ENCODE results near the gene HIGD2A. TPM values are rescaled to one million over a fixed set of nuclear protein-coding genes. Genes with fewer than 3 reads are reported as not detected.

The HIGD2A gene
- total and polyA plus RNA-seq, 2 experiments from 2014 or later = 67.7 to 194 TPM

GRCh38 chr5:176373100-176373818 lies 15.3 kb upstream of the HIGD2A start:
- Histone ChIP-seq H3K9me2 (ENCODE audit: insufficient read depth) (no peaks in the 10 kb centered on the region), H2AFZ (no peak overlapping the region), H4K20me1 (replicated peaks; ENCODE audit: insufficient read depth) (0 out of 2 replicates have a peak, but pooled peaks cover 6% of the 10 kb centered on the region), H3K4me3 (no peak overlapping the region), H3K4me2 (no peak overlapping the region), H3K36me3 (ENCODE audit: insufficient read depth) (no peaks in the 10 kb centered on the region), H3K27ac (ENCODE audit: low read depth) (no peak overlapping the region), H3K79me2 (replicated peaks; ENCODE audit: insufficient read depth) (no peaks in the 10 kb centered on the region), H3K4me1 (ENCODE audit: insufficient read depth) (no peaks in the 10 kb centered on the region), H3K27me3 (ENCODE audit: insufficient read depth) (no peaks in the 10 kb centered on the region), H3F3A (replicated peaks; ENCODE audit: low read depth) (no peaks in the 10 kb centered on the region)
- TF ChIP-seq, protein P1, sequence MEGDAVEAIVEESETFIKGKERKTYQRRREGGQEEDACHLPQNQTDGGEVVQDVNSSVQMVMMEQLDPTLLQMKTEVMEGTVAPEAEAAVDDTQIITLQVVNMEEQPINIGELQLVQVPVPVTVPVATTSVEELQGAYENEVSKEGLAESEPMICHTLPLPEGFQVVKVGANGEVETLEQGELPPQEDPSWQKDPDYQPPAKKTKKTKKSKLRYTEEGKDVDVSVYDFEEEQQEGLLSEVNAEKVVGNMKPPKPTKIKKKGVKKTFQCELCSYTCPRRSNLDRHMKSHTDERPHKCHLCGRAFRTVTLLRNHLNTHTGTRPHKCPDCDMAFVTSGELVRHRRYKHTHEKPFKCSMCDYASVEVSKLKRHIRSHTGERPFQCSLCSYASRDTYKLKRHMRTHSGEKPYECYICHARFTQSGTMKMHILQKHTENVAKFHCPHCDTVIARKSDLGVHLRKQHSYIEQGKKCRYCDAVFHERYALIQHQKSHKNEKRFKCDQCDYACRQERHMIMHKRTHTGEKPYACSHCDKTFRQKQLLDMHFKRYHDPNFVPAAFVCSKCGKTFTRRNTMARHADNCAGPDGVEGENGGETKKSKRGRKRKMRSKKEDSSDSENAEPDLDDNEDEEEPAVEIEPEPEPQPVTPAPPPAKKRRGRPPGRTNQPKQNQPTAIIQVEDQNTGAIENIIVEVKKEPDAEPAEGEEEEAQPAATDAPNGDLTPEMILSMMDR (conservative IDR thresholded peaks at IDR 0.05; ENCODE audit: low read depth in 2 of 2) = no peak
- TF ChIP-seq STAT1 (IDR thresholded peaks at IDR 0.05; ENCODE audit: unreplicated experiment) (no peak), NANOG (IDR thresholded peaks at IDR 0.05; ENCODE audit: borderline replicate concordance) (no peak), ZNF331 (CRISPR knock-in tag; IDR thresholded peaks at IDR 0.05; ENCODE audit: low read depth) (no peak), REST (IDR thresholded peaks at IDR 0.05; ENCODE audit: unreplicated experiment) (no peak), EZH2 (IDR thresholded peaks at IDR 0.05; ENCODE audit: low read depth, unreplicated experiment) (no peak), JUNB (IDR thresholded peaks at IDR 0.05; ENCODE audit: unreplicated experiment) (no peak), POLR2AphosphoS5 (IDR thresholded peaks at IDR 0.05; ENCODE audit: low read depth) (no peak), ZNF114 (CRISPR knock-in tag; IDR thresholded peaks at IDR 0.05) (no peak), EZH2phosphoT487 (IDR thresholded peaks at IDR 0.05; ENCODE audit: unreplicated experiment) (no peak), CREB1 (CRISPR knock-in tag; IDR thresholded peaks at IDR 0.05; ENCODE audit: low read depth) (no peak)
- TF ChIP-seq, protein P2, sequence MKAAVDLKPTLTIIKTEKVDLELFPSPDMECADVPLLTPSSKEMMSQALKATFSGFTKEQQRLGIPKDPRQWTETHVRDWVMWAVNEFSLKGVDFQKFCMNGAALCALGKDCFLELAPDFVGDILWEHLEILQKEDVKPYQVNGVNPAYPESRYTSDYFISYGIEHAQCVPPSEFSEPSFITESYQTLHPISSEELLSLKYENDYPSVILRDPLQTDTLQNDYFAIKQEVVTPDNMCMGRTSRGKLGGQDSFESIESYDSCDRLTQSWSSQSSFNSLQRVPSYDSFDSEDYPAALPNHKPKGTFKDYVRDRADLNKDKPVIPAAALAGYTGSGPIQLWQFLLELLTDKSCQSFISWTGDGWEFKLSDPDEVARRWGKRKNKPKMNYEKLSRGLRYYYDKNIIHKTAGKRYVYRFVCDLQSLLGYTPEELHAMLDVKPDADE (IDR thresholded peaks at IDR 0.05) = no peak
- TF ChIP-seq, protein P3, sequence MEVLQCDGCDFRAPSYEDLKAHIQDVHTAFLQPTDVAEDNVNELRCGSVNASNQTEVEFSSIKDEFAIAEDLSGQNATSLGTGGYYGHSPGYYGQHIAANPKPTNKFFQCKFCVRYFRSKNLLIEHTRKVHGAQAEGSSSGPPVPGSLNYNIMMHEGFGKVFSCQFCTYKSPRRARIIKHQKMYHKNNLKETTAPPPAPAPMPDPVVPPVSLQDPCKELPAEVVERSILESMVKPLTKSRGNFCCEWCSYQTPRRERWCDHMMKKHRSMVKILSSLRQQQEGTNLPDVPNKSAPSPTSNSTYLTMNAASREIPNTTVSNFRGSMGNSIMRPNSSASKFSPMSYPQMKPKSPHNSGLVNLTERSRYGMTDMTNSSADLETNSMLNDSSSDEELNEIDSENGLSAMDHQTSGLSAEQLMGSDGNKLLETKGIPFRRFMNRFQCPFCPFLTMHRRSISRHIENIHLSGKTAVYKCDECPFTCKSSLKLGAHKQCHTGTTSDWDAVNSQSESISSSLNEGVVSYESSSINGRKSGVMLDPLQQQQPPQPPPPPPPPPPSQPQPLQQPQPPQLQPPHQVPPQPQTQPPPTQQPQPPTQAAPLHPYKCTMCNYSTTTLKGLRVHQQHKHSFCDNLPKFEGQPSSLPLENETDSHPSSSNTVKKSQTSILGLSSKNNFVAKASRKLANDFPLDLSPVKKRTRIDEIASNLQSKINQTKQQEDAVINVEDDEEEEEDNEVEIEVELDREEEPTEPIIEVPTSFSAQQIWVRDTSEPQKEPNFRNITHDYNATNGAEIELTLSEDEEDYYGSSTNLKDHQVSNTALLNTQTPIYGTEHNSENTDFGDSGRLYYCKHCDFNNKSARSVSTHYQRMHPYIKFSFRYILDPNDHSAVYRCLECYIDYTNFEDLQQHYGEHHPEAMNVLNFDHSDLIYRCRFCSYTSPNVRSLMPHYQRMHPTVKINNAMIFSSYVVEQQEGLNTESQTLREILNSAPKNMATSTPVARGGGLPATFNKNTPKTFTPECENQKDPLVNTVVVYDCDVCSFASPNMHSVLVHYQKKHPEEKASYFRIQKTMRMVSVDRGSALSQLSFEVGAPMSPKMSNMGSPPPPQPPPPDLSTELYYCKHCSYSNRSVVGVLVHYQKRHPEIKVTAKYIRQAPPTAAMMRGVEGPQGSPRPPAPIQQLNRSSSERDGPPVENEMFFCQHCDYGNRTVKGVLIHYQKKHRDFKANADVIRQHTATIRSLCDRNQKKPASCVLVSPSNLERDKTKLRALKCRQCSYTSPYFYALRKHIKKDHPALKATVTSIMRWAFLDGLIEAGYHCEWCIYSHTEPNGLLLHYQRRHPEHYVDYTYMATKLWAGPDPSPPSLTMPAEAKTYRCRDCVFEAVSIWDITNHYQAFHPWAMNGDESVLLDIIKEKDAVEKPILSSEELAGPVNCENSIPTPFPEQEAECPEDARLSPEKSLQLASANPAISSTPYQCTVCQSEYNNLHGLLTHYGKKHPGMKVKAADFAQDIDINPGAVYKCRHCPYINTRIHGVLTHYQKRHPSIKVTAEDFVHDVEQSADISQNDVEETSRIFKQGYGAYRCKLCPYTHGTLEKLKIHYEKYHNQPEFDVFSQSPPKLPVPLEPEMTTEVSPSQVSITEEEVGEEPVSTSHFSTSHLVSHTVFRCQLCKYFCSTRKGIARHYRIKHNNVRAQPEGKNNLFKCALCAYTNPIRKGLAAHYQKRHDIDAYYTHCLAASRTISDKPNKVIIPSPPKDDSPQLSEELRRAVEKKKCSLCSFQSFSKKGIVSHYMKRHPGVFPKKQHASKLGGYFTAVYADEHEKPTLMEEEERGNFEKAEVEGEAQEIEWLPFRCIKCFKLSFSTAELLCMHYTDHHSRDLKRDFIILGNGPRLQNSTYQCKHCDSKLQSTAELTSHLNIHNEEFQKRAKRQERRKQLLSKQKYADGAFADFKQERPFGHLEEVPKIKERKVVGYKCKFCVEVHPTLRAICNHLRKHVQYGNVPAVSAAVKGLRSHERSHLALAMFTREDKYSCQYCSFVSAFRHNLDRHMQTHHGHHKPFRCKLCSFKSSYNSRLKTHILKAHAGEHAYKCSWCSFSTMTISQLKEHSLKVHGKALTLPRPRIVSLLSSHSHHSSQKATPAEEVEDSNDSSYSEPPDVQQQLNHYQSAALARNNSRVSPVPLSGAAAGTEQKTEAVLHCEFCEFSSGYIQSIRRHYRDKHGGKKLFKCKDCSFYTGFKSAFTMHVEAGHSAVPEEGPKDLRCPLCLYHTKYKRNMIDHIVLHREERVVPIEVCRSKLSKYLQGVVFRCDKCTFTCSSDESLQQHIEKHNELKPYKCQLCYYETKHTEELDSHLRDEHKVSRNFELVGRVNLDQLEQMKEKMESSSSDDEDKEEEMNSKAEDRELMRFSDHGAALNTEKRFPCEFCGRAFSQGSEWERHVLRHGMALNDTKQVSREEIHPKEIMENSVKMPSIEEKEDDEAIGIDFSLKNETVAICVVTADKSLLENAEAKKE (CRISPR knock-in tag; IDR thresholded peaks at IDR 0.05) = no peak
- Mint-ChIP-seq H3K27me3 (ENCODE audit: insufficient read depth, low read depth, poor library complexity) (peaks cover 2% of the 10 kb centered on the region), H3K4me1 (no peaks in the 10 kb centered on the region), H3K9me3 (no peaks in the 10 kb centered on the region), H3K4me3 (no peak overlapping the region), H3K27ac (no peak overlapping the region), H3K36me3 (ENCODE audit: low read depth) (no peaks in the 10 kb centered on the region)
- ATAC-seq = no peak
- no peak for DNase-seq (ENCODE audit: low spot score)

Measured in GM23338 (cell line).